C4-2B (cell line): ENCODE results near the gene FBXO8.

Source experiments
- CTCF ChIP-seq: fragments of 450-650 bp; conservative IDR thresholded peaks from 2 replicates; pipeline ENCODE4 v1.5.1; 2017; ENCODE audit warnings: mild to moderate bottlenecking
- ZFX ChIP-seq: fragments of 450-650 bp; IDR thresholded peaks from 2 replicates; pipeline ENCODE4 v1.6.1; 2017

GRCh38 chr4:174324725-174325124 is 41.3 kb upstream of the FBXO8 start:
- TF ChIP-seq CTCF (no peak), ZFX (no peak)
